T1000 (cell line): ENCODE measurements around the gene NBEA.

ENCODE experiments used
- DNase-seq: peaks from one replicate; lab custom pipeline; 2025; ENCODE audit warnings: mixed read lengths; lab: John Stamatoyannopoulos, UW

NBEA gene

DNA sequence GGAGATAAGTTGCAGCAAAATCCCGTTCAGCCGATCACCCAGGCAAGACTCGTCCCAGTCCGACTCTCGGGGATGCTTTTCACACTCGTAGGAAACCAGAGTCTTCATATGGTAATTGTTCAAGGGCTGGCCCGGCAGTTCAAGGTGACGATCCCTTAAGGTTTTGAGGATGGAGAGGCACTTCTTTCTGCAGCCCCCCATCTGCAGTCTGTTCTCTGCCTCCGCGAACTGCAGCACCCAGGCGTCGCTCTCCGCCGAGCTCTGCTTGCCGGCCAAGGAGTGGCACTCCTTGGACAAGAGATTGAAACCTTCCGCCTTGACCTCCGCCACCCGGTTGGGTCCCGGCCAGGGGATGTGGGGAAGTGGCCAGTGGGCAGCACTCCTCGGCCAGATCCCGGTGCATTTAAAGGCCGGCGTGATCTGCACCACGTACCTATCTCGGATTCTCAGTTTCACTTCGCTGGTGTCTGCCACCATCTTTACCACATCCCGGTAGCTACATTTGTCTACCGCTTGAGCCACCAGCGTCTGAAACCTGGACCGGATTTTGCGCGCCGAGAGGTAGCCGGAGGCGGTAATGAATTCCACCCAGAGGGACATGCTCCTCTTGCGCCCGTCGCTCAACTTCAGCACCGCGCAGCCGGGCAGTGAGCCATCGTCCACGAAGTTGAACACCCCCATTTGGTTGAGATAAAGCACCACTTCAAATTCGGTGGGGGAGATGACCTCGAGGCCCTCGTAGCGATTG is 533.3 kb downstream of the NBEA start:
- DNase-seq: no peak

DNA sequence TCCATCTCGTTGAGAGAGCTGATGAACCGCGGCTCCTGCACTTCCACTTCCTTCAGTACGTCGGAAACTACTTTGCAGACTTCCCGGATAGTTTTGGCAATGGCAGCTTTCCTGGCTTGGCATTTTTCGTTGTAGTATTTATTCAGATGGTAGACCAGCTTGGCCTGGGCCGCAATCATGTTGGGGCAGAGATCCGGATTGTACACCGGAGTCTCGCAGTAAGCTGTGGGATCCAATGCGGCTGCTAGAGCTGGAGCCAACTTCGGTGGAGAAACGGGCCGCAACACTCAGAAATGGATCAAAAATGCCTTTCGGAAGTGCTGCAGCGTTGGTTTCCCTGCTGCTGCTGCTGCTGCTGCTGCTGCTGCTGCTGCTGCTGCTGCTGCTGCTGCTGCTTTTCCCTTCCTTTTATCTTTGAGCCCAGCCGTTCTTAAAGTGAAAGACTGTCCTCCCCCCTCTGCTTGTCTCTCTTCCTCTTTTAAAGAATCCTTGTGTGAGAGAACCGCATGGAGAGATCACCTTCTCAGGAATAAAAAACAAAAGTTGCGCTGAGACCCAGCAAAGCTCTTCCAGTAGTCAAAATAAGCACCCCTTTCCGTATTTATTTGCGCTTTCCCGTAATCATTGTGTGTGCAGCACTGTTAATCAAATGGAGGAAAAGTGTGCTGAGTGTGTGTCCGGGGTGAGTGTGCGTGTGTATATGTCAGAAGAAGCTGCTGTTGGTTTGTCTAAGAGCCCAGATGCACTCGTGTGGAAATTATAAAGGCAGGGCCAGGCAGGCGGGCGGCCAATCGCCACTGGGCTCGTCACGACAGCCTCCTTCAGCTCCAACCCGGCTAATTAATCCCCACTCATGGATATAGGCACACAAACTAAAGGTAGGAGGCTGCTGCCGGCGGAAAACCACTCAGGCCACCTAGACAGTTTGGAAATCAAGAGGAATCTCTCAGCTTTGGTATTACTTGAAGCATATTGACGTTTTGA is 534.2 kb downstream of the NBEA start, which contains the start of gene MAB21L1:
Gene MAB21L1, minus strand, starts transcription at position 730 of the 984 bp plus-strand sequence. Its CDS starts 551 bp downstream, at position 179.
- no peak for DNase-seq

GRCh38 chr13:35477386-35477946 is 535.4 kb downstream of the NBEA start:
- no peak for DNase-seq

DNA sequence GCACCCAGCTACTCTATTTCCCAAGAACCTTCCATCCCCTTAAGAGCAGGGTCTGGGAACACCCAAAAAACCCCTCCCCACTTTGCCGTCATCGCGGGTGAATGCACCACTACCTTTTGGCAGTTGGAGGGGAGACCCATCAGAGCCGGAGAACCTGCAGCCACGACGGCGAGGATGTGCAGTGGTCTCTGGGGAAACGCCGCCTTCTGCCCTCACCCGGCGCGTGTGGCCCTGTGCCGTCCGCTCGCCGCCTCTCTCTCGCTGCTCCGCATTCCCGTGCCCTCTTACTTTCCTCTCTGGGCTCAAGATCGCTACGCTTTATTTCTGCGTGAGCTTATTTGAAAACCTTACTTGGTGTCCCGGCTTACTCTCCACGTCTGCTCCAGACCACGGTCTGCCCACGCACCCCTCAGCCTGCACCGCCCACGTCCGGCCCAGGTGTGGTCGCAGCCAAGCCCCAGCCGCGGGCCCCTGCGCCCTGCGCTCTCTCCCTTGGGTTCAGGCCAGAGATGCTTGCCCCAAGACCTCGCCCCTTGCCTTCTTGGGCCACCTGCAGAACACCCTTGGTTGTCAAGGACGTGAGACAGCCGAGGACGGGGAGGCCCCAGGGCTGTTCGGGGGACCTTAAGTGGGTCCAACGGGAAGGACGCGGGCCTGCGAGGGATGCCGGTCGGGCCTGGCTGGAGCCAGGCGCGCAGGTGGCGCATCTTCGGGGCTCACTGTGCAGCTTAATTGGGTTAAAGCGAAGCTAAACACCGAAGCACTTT is 536.4 kb downstream of the NBEA start:
- no peak for DNase-seq

DNA sequence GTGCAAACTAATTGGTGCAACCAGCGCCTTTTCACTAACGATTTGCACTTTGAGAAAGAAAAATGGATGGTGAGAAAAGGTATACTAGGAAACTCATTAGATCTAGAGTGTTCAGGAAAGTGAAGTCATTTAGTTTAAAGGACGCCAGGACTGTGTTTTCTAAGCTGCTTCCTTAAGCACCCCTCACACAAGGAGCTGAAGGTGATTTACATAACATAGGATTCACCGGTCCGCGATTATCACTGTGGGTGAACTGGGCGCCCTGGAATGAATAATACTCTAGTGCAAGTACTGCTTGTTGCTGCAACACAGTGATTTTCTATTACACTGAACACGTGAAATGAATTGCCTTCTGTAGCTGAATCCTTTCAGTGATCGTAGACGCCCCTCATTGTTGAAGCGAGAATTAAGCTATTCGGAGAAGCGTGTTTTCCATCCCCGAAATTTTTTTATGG is 537.0 kb downstream of the NBEA start:
- no peak for DNase-seq

DNA sequence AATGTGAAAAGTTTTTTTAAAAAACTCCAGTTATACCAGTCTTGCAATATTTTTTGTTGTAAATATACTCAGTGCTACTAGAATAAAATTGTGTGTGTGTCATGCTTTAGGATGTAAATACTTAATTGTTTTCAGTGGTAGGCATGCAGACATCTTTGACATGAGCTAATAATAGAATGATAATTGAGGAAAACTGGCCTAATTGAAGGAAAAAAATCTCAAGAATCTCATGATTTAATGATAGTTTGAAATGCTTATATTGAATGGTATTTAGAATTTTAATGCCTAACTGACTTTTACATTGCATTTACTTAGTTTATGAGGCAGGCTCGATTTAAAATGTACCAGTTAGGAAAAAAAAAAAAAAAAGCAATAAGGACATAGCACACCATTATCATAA is 537.6 kb downstream of the NBEA start:
- no peak for DNase-seq

- no peak for DNase-seq
Observed at GRCh38 chr13:35480346-35480745, 538.3 kb downstream of the NBEA start.

- no peak for DNase-seq
Observed at GRCh38 chr13:35481777-35482176, 539.7 kb downstream of the NBEA start.

DNA sequence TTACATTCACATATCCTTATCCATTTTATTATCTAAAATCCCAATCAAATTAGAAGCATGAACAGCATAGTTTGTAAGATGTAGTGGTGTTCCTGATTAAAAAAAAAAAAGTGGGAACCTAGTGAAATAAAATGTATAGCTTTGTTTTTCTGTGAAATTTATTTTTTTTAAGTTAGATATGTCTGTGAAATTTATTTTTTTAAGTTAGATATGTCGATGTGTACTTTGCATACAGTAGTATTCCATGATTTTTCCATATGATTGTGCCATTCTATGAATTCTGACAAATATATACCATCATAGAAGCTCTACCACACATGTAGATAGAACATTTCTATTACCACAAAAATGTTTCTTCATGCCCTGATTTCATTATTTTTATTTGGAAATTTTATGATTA is 540.5 kb downstream of the NBEA start:
- DNase-seq: no peak

DNA sequence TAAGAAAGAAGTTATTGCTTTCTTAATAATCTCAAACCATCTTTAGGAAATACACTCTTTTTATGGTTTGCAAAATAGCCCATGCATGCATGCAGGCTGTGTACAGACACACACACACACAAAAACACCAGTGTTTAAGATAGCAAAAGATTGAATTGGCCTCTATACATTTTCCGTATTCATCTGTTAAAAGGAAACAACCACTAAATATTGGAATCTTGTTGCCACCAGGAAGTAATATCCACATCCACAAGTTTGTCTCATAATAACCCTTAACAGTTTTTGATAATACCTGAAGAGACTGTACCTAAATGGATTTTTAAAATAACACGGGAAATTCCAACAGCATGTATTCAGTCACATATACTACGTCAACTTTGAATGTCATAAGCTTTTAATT is 541.7 kb downstream of the NBEA start:
- DNase-seq: no peak

DNA sequence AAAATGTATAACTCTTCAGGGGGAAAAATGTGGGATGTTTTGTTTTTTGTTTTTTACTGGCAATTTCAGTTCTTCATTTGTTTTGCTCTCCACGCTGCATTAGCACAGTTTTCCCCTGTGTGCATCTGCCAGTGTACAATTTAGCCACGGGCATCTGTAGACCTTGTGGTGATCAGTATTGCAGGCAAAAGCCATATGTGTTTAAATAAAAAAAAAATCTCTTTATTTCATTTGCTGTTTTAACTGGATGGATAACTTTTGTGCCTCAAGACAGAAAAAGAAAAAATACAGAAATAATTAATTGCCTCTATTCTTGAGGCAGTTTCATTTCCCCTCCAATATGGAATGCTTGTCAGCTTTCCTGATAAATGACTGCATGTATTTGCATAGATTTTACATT is 542.3 kb downstream of the NBEA start:
- no peak for DNase-seq

DNA sequence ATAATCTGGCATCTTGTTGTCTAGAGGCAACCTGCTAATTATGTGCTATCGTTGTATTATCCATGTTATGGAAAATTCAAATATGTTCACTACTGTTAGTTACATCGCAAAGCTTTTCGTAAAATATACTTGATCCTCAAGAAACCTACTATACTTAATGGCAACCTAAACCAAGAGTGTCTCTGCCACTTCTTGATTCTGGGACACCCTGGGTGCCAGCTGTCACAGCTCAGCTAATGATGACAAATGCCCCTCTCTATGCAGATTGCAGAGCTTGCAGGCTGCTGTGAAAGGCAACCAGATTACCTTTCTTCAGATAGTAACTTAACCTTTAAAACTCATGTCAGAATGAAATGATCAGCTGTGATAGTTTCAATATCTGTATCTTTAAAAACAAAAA is 543.4 kb downstream of the NBEA start:
- DNase-seq: no peak

DNA sequence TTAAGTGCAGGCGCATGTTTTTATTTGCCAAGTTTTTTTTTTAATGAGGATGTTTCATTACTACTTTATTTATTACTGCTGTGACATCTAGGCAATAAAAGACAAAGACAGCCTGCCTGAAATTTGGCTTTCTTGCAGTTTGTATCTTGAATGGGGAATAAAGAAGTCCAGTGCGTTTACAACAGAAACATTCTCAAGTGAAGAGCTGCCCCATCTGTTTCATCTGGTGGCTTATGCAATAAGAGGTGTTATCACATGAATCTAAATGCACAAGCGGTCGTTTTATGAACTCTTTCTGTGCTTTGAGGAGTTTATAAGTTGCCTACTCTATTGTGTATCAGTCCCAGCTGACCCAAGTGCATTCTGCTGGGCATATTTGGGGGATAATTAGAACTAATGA is 547.0 kb downstream of the NBEA start:
- DNase-seq: no peak

DNA sequence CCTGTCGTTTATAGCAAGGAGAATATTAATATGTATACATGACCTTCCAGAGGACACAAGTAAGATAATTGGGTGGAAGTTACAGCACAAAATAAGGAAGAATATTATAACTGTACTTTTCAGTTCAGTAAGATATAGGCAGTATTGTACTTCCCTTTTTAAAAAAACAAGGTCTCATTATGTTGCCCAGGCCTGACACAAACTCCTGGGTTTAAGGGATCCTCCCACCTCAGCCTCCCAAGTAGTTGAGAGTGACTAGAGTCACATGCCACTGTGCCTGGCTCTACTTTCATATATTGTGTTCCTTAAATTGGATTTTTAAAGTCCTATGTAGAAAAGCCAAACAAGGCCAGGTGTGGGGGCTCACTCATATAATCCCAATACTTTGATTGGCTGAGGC is 553.9 kb downstream of the NBEA start:
- no peak for DNase-seq

DNA sequence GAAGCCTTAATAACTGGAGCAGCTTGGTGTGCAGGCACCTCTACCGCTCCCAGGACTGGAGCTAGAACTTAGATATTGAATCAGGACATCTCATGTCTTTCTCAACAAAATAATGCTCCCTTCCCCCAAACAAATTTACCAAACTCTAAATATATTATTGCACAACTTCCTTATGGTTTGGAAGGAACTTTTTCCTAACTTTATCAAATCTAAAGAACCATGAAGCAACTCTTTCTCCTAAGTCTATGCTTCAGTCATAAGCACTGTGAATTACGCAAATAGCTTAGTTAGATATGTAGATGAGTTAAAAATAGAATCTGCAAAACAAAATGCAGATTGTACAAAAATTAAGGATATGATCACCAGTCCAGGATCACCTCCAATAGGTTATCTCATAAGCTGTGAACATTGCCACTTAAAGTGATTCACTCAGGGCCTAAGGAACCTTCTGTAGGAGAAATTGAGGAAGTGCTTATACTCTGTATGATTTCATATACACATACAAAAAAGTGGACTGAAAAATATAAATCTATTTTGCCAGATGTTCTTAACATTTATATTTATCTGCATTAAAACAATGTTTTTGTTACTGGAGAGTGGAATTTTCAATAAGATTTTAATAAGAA is 554.8 kb downstream of the NBEA start:
- no peak for DNase-seq

- DNase-seq: no peak
Observed at GRCh38 chr13:35498231-35498630, 556.2 kb downstream of the NBEA start.

DNA sequence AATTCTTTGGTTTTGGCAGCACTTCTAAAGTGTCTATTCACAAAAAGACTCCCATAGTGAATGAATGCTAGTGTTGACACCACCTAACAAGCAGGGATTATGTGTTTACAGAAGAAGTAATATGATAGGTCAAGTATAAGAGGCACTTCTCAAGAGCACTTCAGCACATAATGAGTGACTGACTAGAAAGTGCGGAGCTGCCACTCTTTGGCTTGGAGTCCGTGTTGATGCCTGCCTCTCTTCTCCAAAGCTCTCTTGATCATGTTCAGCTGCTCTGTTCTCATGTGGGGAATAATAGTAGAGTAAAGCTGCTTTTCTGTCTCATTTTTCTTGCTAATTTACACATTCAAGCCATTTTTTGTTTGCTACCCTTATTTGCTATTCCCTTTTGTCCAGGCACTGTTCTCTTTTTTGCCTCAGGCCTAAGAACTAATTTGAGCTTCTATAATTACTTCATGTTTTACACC is 557.2 kb downstream of the NBEA start:
- DNase-seq: no peak

DNA sequence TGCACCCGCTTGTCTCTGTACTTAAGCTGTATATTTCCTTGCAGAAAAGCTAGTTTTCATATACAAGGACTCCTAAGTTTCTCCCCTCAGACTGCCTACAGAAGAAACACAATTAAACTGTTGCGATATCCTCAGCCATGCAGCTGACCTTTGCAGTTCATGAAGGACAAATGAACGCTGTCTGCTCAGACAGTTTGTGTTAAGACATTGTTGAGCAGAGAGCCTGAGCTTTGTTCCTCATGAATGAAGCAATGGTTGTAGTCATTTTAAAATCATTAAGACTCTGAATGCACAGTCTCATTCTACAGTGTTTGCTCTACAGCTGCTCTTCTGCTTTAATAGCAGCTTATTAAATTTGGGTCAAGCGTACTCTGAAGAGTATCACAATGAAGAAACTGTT is 557.6 kb downstream of the NBEA start:
- DNase-seq: no peak

GRCh38 chr13:35500144-35500543 is 558.1 kb downstream of the NBEA start:
- no peak for DNase-seq

DNA sequence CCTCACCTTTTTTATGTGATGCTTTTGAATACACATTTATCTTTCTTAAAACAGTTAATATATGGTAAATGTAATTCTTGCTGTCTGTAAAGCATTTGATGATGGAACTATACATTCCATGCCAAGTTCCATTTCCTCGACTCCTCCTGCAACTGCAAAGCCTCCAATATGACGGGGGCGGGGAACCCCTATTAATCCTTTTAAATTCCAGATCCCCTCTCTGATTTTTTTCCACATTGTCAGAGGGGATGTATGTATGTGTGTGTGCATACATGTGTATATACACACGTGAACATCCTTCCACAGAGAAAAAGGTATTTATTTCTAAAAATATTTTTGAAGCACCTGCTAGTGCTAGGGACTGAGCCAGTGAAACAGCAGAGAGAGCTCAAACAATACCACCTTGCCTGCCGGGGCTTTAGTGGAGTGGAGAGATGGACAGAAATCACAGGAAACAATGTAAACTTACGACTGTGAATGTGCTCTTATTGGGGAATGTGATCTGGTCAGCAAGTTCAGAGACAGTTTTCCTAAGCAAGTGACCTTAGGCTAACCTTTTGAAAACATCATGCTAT is 559.7 kb downstream of the NBEA start:
- no peak for DNase-seq

GRCh38 chr13:35502456-35502855 is 560.4 kb downstream of the NBEA start:
- DNase-seq: no peak
